Germinal center (tissue), 1 donor: ENCODE data around the gene PIK3C2G.

Experiments
- DNase-seq: peaks from one replicate; pipeline ENCODE4 v3.0.0; 2012; ENCODE audit warnings: mixed read lengths, low spot score

PIK3C2G gene

DNA sequence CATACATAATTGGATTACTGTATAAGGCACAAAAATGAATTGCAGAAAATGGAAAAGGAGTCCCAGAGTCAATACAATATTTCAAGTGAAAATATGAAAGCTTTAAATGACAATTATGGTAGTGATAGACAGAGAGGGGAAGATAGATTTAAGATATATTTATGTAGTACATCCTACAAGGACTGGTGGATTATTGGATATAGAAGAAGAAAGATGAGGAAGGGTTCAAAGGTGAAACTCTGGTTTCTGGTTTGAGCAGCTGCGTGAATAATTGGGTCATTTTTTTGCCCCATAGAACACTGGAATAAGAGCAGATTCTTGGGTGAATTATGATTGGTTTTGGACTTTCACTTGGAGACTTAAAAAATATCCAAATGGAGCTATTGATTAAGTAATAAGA, 19.4 kb downstream of the PIK3C2G start:
- DNase-seq: no peak

DNA sequence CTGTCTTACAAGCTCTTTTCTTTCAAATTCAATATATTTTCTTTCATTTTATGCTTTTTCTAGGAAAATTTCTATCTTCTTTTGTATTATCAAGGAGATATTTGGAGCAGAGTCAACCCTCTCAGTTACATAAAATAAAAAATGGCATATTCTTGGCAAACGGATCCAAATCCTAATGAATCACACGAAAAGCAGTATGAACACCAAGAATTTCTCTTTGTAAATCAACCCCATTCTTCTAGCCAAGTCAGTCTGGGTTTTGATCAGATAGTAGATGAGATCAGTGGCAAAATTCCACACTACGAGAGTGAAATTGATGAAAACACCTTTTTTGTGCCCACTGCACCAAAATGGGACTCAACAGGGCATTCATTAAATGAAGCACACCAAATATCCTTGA, 20.6 kb downstream of the PIK3C2G start:
- no peak for DNase-seq

DNA sequence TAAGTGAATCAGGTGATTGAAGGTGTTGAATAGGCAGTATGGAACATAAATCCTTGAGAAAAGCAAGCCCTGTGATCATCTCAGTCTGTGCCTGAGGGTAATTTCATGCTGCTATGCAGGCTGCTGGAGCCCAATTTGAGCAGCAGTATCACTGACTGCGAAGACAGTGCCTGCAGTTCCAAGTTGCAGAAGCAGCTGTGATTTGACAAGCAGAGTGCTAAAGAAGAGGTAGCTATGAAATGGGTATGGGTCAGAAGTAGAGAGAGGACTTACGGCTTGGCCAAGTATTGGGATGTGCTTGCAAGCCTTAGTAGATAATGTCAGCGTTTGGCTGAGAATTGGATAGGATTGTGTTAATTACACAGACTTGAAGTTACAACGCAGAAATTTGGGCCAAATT, 22.5 kb downstream of the PIK3C2G start:
- no peak for DNase-seq

DNA sequence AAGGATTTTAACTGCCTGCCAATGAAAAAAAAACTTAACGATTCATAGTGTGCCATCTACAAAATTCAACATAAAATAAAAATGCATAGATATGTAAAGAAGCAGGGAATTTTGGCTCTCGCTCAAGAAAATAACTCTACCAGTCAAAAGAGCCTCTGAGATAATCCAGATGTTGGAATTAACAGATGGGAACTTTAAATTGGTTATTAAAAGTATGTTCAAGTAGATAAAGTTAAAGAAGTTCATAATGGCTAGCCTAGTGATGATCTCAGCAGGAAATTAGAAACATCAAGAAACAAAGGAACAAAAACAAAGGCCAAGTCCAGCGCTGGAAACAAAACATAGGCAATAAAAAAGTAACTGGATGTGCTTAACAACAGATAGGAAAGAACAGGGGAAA, 23.1 kb downstream of the PIK3C2G start:
- no peak for DNase-seq

DNA sequence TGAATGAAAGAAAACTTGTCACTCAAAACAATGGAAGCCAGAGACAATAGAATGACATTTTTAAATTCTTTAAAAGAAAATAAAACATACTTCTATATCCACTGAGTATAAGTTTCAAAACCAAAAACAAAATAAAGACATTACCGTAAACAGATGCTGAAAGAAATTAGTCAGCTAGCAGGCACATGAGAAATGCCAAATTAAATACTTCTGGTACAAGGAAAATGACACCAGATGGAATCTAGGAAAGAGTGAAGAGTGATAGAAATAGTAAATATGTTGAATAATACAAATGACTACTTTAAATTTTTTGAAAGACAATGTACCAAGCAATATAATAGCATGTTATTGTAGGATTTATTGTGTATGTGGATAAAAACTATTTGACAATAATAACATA, 23.8 kb downstream of the PIK3C2G start:
- DNase-seq: no peak

DNA sequence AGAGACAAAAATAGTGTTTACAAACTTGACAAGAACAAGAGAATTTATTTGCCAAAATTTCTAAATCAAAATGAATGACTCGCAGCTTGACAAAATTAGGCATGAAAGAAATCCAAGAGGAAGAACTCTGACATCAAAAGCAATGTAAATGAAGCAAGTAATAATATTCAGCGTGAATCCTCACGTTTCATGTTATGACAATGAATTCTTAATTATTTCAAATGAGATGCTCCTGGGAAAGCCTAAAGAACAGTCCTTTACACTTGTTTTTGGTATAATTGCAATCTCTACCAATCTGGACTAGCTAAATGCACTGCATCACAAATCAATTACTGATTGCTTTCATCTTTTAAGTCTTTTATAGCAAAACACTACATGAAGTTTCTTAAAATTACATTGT, 29.1 kb downstream of the PIK3C2G start:
- DNase-seq: no peak

DNA sequence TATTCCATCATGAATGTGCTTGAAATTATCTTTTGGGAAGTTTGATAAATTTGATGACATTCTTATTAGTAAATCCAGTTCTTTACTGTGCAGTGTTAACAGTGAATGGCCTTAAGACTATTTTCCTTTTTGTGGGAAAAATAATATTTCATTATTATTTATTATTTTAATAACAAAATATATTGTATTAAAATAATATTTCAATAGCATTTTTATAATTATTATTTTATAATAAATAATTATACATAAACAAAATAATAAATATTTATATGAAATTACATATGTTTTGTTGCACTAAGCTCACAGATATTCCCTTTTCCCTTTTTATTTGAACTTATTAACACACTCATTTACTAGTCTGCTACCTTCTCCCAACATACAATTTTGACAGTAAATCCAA, 33.6 kb downstream of the PIK3C2G start:
- no peak for DNase-seq

DNA sequence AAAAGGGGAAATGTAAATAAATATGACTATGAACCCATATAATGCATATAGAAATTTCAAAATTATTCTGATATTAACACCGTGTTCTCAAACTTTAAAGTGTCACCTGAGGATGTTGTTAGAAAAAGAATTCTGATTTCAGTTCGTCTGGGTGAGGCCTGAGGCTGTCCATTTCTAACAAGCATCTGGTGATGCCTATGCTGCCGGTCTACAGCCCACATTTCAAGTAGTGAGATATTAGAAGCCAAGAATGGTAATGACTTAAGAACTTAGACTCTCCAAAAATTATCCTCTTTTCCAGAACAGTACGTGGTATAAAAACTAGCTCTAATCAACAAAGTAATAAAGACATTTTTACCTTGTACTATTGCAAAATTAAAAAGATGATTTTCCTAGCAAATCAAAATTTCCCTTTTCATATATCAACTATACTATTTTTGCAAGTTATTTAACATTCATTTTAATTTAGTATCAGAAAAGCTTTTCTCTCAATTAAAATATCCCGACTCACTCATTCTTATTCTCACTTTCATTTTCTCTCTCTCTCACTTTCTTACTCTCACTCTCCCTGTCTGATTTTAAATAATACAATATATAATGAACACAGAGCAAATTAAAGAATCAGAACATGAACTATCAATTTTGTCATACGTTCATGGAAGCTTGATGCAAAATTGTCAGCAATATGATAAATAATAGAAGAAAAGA, 35.0 kb downstream of the PIK3C2G start:
- DNase-seq: no peak

DNA sequence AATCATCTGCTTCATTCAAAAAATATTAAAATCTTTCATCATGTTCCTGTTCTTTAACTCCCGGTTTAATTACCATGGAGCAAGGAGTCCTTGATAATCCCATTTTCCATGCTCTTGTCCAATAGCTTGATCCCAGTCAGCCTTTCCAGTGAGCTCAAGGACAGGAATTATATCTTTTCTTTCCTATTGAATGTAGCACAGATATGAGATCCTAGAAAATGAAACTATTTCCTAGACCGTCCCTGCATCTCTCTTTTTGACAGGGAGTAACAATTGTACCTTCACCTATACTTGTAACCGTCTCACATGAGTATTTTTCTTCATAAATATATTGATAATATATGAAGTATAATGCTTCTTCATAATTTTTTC, 35.6 kb downstream of the PIK3C2G start:
- no peak for DNase-seq

DNA sequence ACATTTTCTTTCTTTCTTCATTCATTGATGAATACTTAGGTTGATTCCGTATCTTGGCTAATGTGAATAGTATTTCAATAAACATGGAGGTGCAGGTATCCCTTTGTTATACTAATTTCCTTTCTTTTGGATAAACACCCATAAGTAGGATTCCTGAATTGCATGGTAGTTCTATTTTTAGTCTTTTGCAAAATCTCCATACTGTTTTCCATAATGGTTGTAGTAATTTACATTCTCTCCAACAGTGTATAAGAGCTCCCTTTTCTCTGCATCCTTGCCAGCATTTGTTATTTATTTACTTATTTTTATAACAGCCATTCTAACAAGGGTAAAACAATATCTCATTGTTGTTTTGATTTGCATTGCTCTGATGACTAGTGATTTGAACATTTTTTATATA, 36.6 kb downstream of the PIK3C2G start:
- no peak for DNase-seq

DNA sequence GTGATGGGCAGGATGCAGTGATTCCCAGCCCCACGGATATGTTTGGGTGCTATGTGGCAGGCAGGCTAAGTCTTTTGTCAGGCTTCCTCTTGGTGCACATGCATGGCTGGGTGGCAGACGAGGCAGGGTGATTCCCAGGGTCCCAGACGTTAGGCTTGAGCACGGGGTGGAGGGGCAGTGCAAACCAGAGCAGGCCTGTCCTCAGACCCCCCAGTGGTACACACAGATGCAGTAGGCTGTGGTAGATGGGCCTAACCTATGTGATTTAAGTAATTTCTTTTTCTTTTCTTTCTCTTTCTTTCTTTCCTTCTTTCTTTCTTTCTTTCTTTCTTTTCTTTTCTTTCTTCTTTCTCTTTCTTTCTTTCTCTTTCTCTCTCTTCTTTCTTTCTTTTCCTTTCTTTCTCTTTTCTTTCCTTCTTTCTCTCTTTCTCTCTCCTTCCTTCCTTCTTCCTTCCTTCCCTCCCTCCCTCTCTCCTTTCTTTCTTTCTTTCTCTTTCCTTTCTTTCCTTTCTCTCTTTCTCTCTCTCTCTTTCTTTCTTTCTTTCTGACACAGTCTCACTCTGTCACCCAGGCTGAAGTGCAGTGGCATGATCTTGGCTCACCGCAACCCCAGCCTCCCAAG, 41.6 kb downstream of the PIK3C2G start:
- no peak for DNase-seq

DNA sequence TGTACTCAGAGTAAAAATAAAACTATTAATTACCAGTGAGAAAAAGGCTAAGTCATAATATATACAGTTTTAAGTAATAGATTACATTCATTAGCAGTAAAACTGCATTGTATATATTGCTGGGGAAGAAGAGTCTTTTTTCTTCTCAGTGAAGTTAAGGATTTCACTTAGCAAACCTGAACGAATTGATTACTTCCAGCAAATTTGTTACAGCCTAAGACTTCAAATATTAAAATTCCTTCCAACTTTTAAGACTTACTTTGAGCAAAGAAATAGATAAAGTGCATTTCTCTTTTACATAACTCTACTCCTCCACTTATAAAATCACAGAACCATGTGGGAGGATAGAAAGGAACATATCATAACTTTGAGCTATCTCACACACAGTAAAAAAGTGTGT, 43.3 kb downstream of the PIK3C2G start:
- no peak for DNase-seq

DNA sequence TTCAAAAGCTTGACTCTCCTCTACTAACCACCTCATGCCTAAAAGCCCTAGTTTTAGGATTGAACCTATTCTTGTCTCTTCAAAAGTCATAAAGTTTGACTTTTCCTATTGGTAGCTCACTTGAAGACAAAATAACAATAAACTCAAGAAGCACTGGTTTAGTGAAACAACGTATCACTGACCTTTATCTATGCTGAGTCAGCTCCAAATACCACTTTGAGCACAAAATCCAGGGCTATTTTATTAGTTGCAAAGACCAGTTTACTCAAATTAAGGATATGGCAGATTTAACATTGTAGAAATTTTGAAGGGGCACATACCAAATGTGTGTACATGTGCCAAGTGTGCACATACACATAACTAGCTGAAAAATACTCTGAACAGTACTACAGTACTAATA, 45.0 kb downstream of the PIK3C2G start:
- DNase-seq: no peak

DNA sequence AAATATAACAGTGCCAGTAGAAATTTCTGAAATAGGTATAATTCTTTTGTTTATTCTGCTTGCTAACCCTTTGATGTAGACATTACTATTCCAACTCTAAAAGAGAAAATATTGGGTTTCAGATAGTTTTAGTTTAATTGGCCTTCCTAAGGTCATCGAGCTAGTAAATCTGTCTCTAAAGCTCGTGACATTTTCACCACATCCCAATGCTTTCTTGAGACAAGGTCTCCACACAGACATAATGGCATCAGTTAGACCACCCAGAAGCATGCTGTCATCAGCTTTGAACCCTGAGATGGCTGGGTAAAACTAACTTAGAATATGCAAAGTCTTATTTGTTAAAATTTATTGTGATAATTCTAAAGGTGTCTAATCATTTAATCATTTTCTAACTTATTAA, 52.0 kb downstream of the PIK3C2G start:
- no peak for DNase-seq

DNA sequence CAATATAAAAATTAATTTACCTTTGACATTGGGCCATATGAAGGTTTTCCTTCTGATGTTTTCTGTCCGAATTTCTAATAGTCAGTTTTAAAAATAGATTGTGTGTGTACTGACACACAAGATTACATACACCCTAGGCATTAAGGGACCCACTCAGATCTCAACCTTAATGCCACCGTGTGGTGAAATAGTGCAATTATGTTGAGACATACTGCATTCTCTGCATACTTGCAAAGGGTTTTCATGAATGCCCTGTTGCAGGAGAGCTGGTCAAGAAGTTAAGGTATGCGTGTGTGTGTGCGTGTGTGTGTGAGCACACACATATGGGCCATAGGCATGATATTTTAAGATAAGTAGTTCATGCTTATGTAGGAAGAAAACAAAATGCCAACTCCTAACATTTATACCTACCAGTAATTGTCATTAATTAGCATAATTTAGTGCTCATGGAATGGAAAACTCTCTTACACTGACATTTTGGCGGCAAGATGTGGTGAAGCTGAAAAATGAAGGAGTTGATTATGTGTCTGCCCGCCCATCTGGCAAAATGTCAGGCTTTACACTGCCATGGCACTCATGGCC, 58.8 kb downstream of the PIK3C2G start:
- DNase-seq: no peak

DNA sequence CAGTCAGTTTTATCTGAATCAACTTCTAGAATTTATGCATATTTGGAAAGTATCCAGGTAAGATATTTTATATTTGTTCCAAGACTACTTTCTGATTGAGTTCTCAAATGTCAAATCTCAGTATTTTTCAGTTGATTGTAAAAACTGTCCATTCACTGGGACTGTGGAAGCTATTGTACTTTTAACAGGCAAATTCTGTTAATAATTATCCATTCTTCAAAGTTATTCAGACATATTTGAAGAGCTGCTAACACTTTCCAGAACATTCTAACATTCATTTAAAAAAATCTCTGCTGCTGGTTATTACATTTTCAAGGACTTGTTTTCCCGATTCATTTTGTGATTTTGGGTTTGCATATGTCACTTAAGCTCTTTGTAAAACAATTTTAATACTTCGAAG, 59.7 kb downstream of the PIK3C2G start:
- no peak for DNase-seq

DNA sequence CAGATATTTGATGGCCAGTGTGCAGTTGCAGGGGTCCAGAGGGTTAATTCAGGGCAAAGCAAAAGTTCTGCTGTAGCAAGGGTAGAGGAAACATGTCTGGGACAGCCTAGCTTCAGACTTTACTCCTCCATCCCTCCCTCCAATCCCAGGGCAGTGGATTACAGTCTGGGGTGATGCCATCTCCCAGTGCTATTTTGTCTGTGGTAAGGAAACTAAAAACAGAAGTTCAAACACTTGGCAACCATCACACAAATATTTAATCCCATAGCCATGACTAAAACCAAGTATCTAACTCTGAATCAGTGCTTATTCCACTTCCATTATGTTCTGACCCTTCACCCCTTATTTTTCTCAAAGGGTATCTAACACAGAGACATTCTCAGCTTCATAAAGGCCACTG, 61.8 kb downstream of the PIK3C2G start:
- DNase-seq: no peak

DNA sequence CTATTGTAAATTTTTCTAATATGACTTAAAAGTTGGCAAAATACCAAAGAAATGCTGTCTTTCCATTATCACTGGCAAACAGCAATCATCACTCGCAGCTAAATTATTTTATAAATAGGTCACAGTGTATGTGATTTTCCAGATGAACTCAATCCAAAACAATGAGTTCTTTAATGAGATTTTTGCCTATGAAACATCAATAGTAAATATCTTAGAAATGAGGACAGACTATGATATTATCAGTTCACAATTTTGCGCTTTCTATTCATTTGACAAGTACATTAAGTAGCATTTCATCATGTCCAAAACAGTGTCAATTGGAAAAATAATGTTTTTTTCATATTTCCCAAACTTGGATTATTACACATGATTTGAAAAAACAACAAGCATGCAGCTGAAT, 65.7 kb downstream of the PIK3C2G start:
- DNase-seq: no peak

DNA sequence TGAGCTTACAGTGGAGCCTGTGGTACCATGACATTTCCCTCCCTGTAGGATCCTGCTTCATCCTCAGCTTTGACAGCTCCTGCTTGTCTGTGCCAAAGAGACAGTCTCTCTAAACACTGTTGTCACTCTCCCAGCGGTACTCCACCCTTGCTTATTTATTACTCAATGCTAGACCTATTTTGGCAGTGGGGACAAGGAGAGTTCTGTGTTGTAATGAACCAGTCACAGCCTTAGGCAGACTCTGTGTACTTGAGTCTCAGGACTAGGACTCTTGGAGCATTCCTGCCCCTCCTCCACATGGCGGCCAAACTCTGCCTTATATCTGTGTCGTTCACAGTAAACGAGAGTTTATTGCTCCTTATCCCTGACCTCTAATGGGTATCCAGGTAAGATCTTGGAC, 70.9 kb downstream of the PIK3C2G start:
- no peak for DNase-seq

DNA sequence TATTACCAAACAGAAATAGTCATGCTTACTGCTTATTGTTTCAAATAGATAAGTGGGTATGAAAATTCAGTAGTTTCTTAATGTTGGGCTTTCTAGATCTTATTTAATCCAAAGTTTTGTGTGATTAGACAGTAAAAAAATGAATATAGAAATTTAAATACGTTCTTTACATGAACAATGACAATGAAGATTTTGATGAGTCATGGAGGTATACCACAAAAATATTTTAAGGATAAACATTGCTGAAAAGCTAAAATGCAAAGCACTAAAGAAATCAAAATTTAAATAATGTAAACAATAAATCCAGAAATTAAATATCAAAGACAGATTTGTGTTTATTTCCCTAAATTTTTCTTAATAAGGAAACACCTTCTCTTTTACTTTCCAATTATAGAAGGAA, 78.3 kb downstream of the PIK3C2G start:
- no peak for DNase-seq

DNA sequence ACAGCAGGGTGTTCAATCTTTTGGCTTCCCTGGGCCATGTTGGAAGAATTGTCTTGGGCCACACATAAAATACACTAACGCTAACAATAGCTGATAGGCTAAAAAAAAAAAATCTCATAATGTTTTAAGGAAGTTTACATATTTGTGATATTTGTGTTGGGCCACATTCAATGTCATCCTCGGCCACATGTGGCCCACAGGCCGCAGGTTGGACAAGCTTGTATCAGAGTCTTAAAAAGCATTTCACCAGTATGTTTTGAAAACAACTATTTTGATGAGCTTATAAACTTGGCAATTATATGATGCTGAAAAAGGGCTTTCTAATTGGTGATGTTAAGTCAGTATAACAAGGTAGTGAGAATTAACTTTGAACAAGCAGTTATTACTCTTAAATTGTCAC, 78.9 kb downstream of the PIK3C2G start:
- DNase-seq: no peak

DNA sequence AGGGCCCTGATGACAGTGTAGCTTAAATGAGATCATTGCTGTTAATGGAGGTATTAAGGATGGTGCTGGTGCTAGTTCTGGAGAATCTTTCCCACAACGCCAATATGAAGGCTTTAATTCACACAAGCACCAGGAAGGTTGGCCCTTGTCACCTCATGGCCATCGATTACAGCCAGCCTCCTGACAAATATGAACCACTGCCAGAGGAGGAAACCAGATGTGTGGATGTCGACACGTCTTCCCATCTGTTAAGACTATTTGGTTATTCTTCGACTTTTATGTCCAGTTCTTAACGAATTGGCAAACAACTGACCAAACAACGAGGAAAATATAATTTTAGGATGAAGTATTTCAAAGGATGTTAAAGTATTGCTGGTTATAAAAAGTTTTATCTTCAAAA, 79.5 kb downstream of the PIK3C2G start:
- no peak for DNase-seq

DNA sequence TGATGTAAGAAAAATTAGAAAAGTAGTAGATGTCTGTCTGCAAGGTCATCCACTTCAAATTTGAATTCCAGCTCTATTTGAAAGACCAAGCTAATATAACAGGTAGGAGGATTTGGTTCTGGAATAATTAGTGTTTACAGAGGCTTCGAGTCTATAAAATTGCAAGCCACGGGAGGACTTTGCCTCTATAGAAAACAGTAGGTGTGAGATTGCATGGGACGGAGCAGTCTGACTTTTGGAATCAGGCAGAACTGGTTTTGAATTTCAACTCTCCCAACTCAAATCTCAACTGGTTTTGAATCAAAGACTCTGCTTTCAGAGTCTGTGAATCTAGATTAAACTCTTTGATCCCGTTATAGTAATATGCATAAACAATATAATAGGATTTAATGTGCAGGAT, 82.4 kb downstream of the PIK3C2G start:
- DNase-seq: no peak
